Mononuclear cell (primary cell): ENCODE data around the gene ZNHIT2. TPM values are rescaled to one million over a fixed set of nuclear protein-coding genes. Genes with fewer than 3 reads are reported as not detected.

Experiments
- H3K27me3 ChIP-seq: 2 replicates; pipeline ENCODE4 v1.6.0; 2011; ENCODE audit warnings: low read length, control low read depth; ENCODE audit not compliant: insufficient read depth
- H3K4me1 ChIP-seq: 2 replicates; pipeline ENCODE4 v1.5.1; 2011; ENCODE audit warnings: mild to moderate bottlenecking, low read length, control low read depth; ENCODE audit not compliant: insufficient read depth
- H3K4me3 ChIP-seq: 2 replicates; pipeline ENCODE4 v1.5.1; 2011; ENCODE audit warnings: mild to moderate bottlenecking, low read length, moderate library complexity
- H3K9me3 ChIP-seq: 2 replicates; pipeline ENCODE4 v1.5.1; 2011; ENCODE audit warnings: low read depth, mild to moderate bottlenecking, control low read depth, low read length
- total RNA-seq: library from RNA; depleted of rRNA; stranded (reverse); fragments of >200 nt; gene quantifications from one replicate; pipeline ENCODE4 v1.2.3, GENCODE V29; 2012

Gene ZNHIT2
- total RNA-seq, 1 donor, result 5.7 TPM

GRCh38 chr11:65118097-65118837 lies 766 bp upstream of the ZNHIT2 start:
- H3K9me3 ChIP-seq, result no peaks in the 10 kb centered on the region

GRCh38 chr11:65116370-65117205 lies 913 bp downstream of the ZNHIT2 start:
- Histone ChIP-seq H3K27me3 (no peaks in the 10 kb centered on the region), H3K4me1 (peaks cover 56% of the 10 kb centered on the region), H3K9me3 (no peaks in the 10 kb centered on the region), H3K4me3 (peak overlapping the region; percentile 68)

More at GRCh38 chr11:65118097-65118837, 766 bp upstream of the ZNHIT2 start:
- no peaks in the 10 kb centered on the region for H3K27me3 ChIP-seq
- H3K4me1 ChIP-seq, result peaks cover 48% of the 10 kb centered on the region
- H3K4me3 ChIP-seq, result no peak overlapping the region

- Histone ChIP-seq H3K4me1 (peaks cover 56% of the 10 kb centered on the region), H3K4me3 (no peak overlapping the region), H3K9me3 (no peaks in the 10 kb centered on the region), H3K27me3 (no peaks in the 10 kb centered on the region)
These were observed 2.0 kb downstream of the ZNHIT2 start for GRCh38 chr11:65115361-65116082.

GRCh38 chr11:65114538-65115171 lies 2.8 kb downstream of the ZNHIT2 start:
- H3K4me3 ChIP-seq, result no peak overlapping the region
- no peaks in the 10 kb centered on the region for H3K9me3 ChIP-seq
- no peaks in the 10 kb centered on the region for H3K27me3 ChIP-seq
- peaks cover 59% of the 10 kb centered on the region for H3K4me1 ChIP-seq

- peaks cover 59% of the 10 kb centered on the region for H3K4me1 ChIP-seq
- H3K9me3 ChIP-seq, result no peaks in the 10 kb centered on the region
- H3K27me3 ChIP-seq, result no peaks in the 10 kb centered on the region
- H3K4me3 ChIP-seq, result no peak overlapping the region
These were observed 3.7 kb downstream of the ZNHIT2 start for GRCh38 chr11:65113839-65114238.

- Histone ChIP-seq H3K27me3 (no peaks in the 10 kb centered on the region), H3K4me3 (no peak overlapping the region), H3K9me3 (no peaks in the 10 kb centered on the region), H3K4me1 (peaks cover 57% of the 10 kb centered on the region)
These were observed 4.1 kb downstream of the ZNHIT2 start for GRCh38 chr11:65113361-65113756.

- no peaks in the 10 kb centered on the region for H3K9me3 ChIP-seq
- peak overlapping the region; percentile 44 for H3K4me3 ChIP-seq
- H3K4me1 ChIP-seq, result peaks cover 52% of the 10 kb centered on the region
- no peaks in the 10 kb centered on the region for H3K27me3 ChIP-seq
These were observed 4.7 kb downstream of the ZNHIT2 start for GRCh38 chr11:65112546-65113360.

GRCh38 chr11:65111744-65112545 lies 5.6 kb downstream of the ZNHIT2 start, which contains the start of gene TM7SF2:
Gene TM7SF2 (plus strand): TSS chr11:65111872. CDS start chr11:65112016, 144 bp downstream.
- Histone ChIP-seq H3K27me3 (no peaks in the 10 kb centered on the region), H3K9me3 (no peaks in the 10 kb centered on the region), H3K4me1 (peaks cover 48% of the 10 kb centered on the region), H3K4me3 (peak within 1 kb of the TSS; percentile 44)

GRCh38 chr11:65111159-65111743 lies 6.2 kb downstream of the ZNHIT2 start:
- no peak overlapping the region for H3K4me3 ChIP-seq
- no peaks in the 10 kb centered on the region for H3K9me3 ChIP-seq
- H3K27me3 ChIP-seq, result no peaks in the 10 kb centered on the region
- peaks cover 41% of the 10 kb centered on the region for H3K4me1 ChIP-seq

GRCh38 chr11:65110354-65110861 lies 7.1 kb downstream of the ZNHIT2 start:
- no peak overlapping the region for H3K4me3 ChIP-seq
- H3K9me3 ChIP-seq, result no peaks in the 10 kb centered on the region
- no peaks in the 10 kb centered on the region for H3K27me3 ChIP-seq
- peaks cover 36% of the 10 kb centered on the region for H3K4me1 ChIP-seq

GRCh38 chr11:65109231-65110198 lies 8.0 kb downstream of the ZNHIT2 start:
- no peaks in the 10 kb centered on the region for H3K27me3 ChIP-seq

GRCh38 chr11:65108469-65109123 lies 8.9 kb downstream of the ZNHIT2 start:
- H3K4me3 ChIP-seq, result no peak overlapping the region
- H3K9me3 ChIP-seq, result no peaks in the 10 kb centered on the region
- H3K27me3 ChIP-seq, result no peaks in the 10 kb centered on the region
- H3K4me1 ChIP-seq, result peaks cover 36% of the 10 kb centered on the region

More at GRCh38 chr11:65109231-65110198, 8.0 kb downstream of the ZNHIT2 start:
- Histone ChIP-seq H3K4me3 (no peak overlapping the region), H3K9me3 (no peaks in the 10 kb centered on the region), H3K4me1 (peaks cover 36% of the 10 kb centered on the region)
